HepG2 (cell line): ENCODE measurements around the gene GALNT16. TPM values are rescaled to one million over a fixed set of nuclear protein-coding genes. Genes with fewer than 3 reads are reported as not detected.

Source experiments
- ATAC-seq: fragments of 200-7000 bp; cut with Tn5 transposase; 3 replicates; pipeline ENCODE4 v1.9.1; 2020; ENCODE audit warnings: mild to moderate bottlenecking, moderate library complexity
- BruUV-seq: library from RNA; stranded (reverse); fragments of 400-500 nt; replicated peaks from 2 replicates; lab custom pipeline; 2021; lab: Mats Ljungman, UMichigan
- CTCF ChIA-PET: fragments of 300-600 bp; formaldehyde crosslinking; extraction: SDS; loops from one replicate; lab custom pipeline; 2021; ENCODE audit warnings: low total read pairs, inconsistent platforms, low intra/inter-chr PET ratio; lab: Yijun Ruan, JAX
- POLR2A ChIA-PET: fragments of 350-600 bp; sonication (Branson Sonifier 250); formaldehyde crosslinking; loops from one replicate; lab custom pipeline; 2020; ENCODE audit warnings: antibody characterized with exemption, inconsistent platforms; lab: Yijun Ruan, JAX
- DNase-seq: peaks from one replicate; pipeline ENCODE4 v3.0.0-alpha.2; 2015; ENCODE audit warnings: low spot score
- FAIRE-seq: peaks from 3 replicates; lab custom pipeline; 2011; peaks lifted over from hg19 to GRCh38; lab: Jason Lieb, UNC
- H2AFZ ChIP-seq: one replicate; pipeline ENCODE4 v1.6.1; 2011; ENCODE audit warnings: low read length, inconsistent platforms
- H3K27ac ChIP-seq: fragments of 300-600 bp; 3 replicates; pipeline ENCODE4 v1.8.0; 2011; ENCODE audit warnings: mixed run types, mild to moderate bottlenecking, mixed read lengths, low read length, inconsistent platforms; ENCODE audit not compliant: insufficient read depth; ENCODE audit errors: extremely low read length
- H3K27me3 ChIP-seq, 2 experiments: fragments of 200-600 bp in 1 of 2; 2 replicates in 1 of 2; 3 replicates in 1 of 2; pipeline versions ENCODE4 v1.6.0 to v1.8.0; 2011; ENCODE audit warnings: low read length in 2 of 2, mild to moderate bottlenecking in 2 of 2, moderate library complexity in 2 of 2, inconsistent platforms in 1 of 2; ENCODE audit not compliant: insufficient read depth in 2 of 2, control insufficient read depth in 1 of 2
- H3K36me3 ChIP-seq, 2 experiments: fragments of 200-600 bp in 1 of 2; replicated peaks in 1 of 2; 2 replicates in 1 of 2; 3 replicates in 1 of 2; pipeline versions ENCODE4 v1.5.1 to v1.8.0; 2011; ENCODE audit warnings: low read length in 2 of 2, inconsistent platforms in 1 of 2; ENCODE audit not compliant: insufficient read depth in 2 of 2, control insufficient read depth in 1 of 2
- H3K4me1 ChIP-seq: 2 replicates; pipeline ENCODE4 v1.5.1; 2012; ENCODE audit warnings: low read length, inconsistent platforms; ENCODE audit not compliant: insufficient read depth
- H3K4me2 ChIP-seq: 2 replicates; pipeline ENCODE4 v1.6.0; 2011; ENCODE audit warnings: low read depth, low read length, inconsistent platforms
- H3K4me3 ChIP-seq, 3 experiments: fragments of 200-600 bp in 1 of 3; sonication (generic), shearing (Covaris generic) in 1 of 3; replicated peaks in 1 of 3; 2 replicates each; pipeline ENCODE4 v1.5.1; 2011 to 2016; ENCODE audit warnings: low read length in 3 of 3, inconsistent platforms in 2 of 3, low read depth in 2 of 3, mild to moderate bottlenecking in 2 of 3, control low read depth in 1 of 3, mixed read lengths in 1 of 3; ENCODE audit not compliant: insufficient read depth in 1 of 3
- H3K79me2 ChIP-seq: one replicate; pipeline ENCODE4 v1.6.1; 2011; ENCODE audit warnings: low read length, inconsistent platforms; ENCODE audit not compliant: insufficient read depth
- H3K9ac ChIP-seq: 2 replicates; pipeline ENCODE4 v1.6.0; 2011; ENCODE audit warnings: mild to moderate bottlenecking, low read depth, low read length, inconsistent platforms; ENCODE audit not compliant: insufficient read depth
- H3K9me3 ChIP-seq: 2 replicates; pipeline ENCODE4 v1.5.1; 2012; ENCODE audit warnings: mild to moderate bottlenecking, low read length
- H4K20me1 ChIP-seq: 2 replicates; pipeline ENCODE4 v1.6.0; 2011; ENCODE audit warnings: inconsistent platforms, mild to moderate bottlenecking, low read length, moderate library complexity; ENCODE audit not compliant: insufficient read depth
- CEBPG ChIP-seq: IDR thresholded peaks from 2 replicates; pipeline ENCODE4 v1.6.1; 2016
- EEA1 ChIP-seq: sonication (generic); formaldehyde crosslinking; IDR thresholded peaks from 2 replicates; pipeline ENCODE4 v1.5.1; 2020; ENCODE audit warnings: mild to moderate bottlenecking, missing genetic modification reagents, borderline replicate concordance
- MAF1 ChIP-seq: sonication (generic); formaldehyde crosslinking; IDR thresholded peaks from 2 replicates; pipeline ENCODE4 v1.5.0; 2020; ENCODE audit warnings: missing genetic modification reagents, borderline replicate concordance
- REPIN1 ChIP-seq: sonication (generic); formaldehyde crosslinking; IDR thresholded peaks from 2 replicates; pipeline ENCODE4 v1.8.0; 2022; ENCODE audit warnings: missing genetic modification reagents, low read depth, mild to moderate bottlenecking, borderline replicate concordance
- ZFAT ChIP-seq: sonication (generic); formaldehyde crosslinking; conservative IDR thresholded peaks from 2 replicates; pipeline ENCODE4 v1.8.1; 2023; ENCODE audit warnings: missing genetic modification reagents, inconsistent platforms
- ZNF350 ChIP-seq: sonication (generic); formaldehyde crosslinking; IDR thresholded peaks from 2 replicates; pipeline ENCODE4 v1.4.0; 2020; ENCODE audit warnings: mild to moderate bottlenecking, low read depth, missing genetic modification reagents, borderline replicate concordance
- ZNF790 ChIP-seq: sonication (generic); formaldehyde crosslinking; IDR thresholded peaks from 2 replicates; pipeline ENCODE4 v1.8.0; 2022; ENCODE audit warnings: missing genetic modification reagents, mild to moderate bottlenecking, borderline replicate concordance
- WGBS: methylation state at CpG from one replicate; pipeline ENCODE4 v1.1.6; 2017; ENCODE audit warnings: low lambda C conversion rate; 5-methylcytosine and 5-hydroxymethylcytosine counted together
- in situ Hi-C: cut with HindIII; loops from 2 replicates; pipeline ENCODE4 v1.10.0; 2017; ENCODE audit warnings: low pct_unique_long_range_greater_than_20kb; ENCODE audit not compliant: extremely low pct_ligation_motif_present
- intact Hi-C: fragments of 100-400 bp; cut with micrococcal nuclease; formaldehyde crosslinking; loops from one replicate; pipeline ENCODE4 v1.10.0; 2022; ENCODE audit not compliant: unreplicated experiment
- polyA plus RNA-seq, 8 experiments: library from polyadenylated mRNA; depleted of rRNA in 3 of 8; stranded (reverse) in 7 of 8; unstranded in 1 of 8; fragments of >200 nt; fragmentation: Illumina TruSeq in 4 of 8; extraction: Trizol in 4 of 8; gene quantifications; 2 replicates each; pipeline versions ENCODE4 v1.2.1 to v1.2.3, GENCODE V29; 2011 to 2016; ENCODE audit warnings: low read depth in 4 of 8, missing spikeins in 1 of 8, mixed read lengths in 1 of 8; ENCODE audit not compliant: insufficient read depth in 1 of 8
- total RNA-seq, 5 experiments: library from RNA; depleted of rRNA; stranded (reverse); fragments of >200 nt; fragmentation: Illumina TruSeq; extraction: Trizol; gene quantifications; 2 replicates each; pipeline ENCODE4 v1.2.3, GENCODE V29; 2016; ENCODE audit warnings: low read depth in 1 of 5
- TF ChIP-seq, protein P1 (sequence below), 2 experiments: IDR thresholded peaks; 2 replicates each; pipeline ENCODE4 v1.6.1; 2011 to 2012; ENCODE audit warnings: low read length in 2 of 2, borderline replicate concordance in 1 of 2, low read depth in 1 of 2, mild to moderate bottlenecking in 1 of 2, moderate library complexity in 1 of 2
- TF ChIP-seq, protein P2 (sequence below): sonication (generic); formaldehyde crosslinking; IDR thresholded peaks from 2 replicates; pipeline ENCODE4 v1.4.0; 2020; ENCODE audit warnings: missing genetic modification reagents
- TF ChIP-seq, protein P3 (sequence below): sonication (generic); formaldehyde crosslinking; IDR thresholded peaks from 2 replicates; pipeline ENCODE4 v1.4.0; 2020; ENCODE audit warnings: missing genetic modification reagents
- TF ChIP-seq, protein P4 (sequence below): sonication (generic); formaldehyde crosslinking; IDR thresholded peaks from 2 replicates; pipeline ENCODE4 v1.4.0; 2020; ENCODE audit warnings: missing genetic modification reagents, low read depth, mild to moderate bottlenecking, borderline replicate concordance

The GALNT16 gene
- total and polyA plus RNA-seq, 2 of the 13 experiments (the other 11 are each of a cell fraction or from before 2014, with no cell fraction given), result 0.54 to 0.82 TPM

DNA sequence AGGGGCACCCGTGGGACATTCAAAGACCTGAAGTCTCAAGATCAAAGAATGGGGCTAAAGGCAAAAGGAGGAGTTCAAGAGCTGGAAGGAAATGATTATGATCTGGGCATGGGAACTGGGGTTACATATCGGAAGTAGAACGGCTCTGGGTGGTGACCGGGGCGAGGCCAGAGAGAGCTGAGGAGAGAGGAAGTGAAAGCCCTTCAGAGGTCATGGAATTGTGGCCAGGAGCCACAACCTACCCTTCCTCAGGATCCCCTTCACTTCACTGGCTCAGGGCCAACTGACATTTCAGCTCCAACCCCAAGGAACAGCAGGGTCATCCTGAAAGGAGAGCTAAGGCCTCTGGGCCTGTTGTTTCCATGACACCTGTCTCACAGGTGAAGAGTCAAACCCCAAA lies 57.8 kb downstream of the GALNT16 start (continued):
- TF ChIP-seq, protein P1, sequence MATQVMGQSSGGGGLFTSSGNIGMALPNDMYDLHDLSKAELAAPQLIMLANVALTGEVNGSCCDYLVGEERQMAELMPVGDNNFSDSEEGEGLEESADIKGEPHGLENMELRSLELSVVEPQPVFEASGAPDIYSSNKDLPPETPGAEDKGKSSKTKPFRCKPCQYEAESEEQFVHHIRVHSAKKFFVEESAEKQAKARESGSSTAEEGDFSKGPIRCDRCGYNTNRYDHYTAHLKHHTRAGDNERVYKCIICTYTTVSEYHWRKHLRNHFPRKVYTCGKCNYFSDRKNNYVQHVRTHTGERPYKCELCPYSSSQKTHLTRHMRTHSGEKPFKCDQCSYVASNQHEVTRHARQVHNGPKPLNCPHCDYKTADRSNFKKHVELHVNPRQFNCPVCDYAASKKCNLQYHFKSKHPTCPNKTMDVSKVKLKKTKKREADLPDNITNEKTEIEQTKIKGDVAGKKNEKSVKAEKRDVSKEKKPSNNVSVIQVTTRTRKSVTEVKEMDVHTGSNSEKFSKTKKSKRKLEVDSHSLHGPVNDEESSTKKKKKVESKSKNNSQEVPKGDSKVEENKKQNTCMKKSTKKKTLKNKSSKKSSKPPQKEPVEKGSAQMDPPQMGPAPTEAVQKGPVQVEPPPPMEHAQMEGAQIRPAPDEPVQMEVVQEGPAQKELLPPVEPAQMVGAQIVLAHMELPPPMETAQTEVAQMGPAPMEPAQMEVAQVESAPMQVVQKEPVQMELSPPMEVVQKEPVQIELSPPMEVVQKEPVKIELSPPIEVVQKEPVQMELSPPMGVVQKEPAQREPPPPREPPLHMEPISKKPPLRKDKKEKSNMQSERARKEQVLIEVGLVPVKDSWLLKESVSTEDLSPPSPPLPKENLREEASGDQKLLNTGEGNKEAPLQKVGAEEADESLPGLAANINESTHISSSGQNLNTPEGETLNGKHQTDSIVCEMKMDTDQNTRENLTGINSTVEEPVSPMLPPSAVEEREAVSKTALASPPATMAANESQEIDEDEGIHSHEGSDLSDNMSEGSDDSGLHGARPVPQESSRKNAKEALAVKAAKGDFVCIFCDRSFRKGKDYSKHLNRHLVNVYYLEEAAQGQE (IDR thresholded peaks at IDR 0.05; ENCODE audit: borderline replicate concordance in 1 of 2, low read depth in 1 of 2, low read length in 2 of 2), result no peak
- TF ChIP-seq REPIN1 (CRISPR knock-in tag), result no peak

DNA sequence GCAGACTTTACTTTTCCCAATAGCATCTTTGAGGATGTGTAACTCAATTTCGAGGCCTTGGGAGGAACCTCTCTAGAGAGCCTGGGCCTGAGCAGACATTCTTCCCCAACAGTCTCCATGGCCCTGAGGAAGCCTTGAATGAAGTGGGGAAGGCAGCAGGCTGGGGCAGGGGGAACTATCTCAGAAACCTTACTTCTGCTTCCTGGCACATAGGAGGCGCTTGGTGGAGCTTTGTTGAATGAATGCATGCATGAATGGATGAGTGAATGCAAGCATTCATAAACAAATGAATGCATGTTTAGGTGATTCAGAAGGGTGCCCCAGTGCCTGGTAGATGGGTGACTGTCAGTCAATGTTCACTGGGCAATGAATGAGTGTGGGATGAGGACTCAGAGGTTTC lies 58.3 kb downstream of the GALNT16 start:
- H3K4me1 ChIP-seq, result no peaks in the 10 kb centered on the region
- H4K20me1 ChIP-seq, result no peaks in the 10 kb centered on the region
- no peak overlapping the region for H3K4me2 ChIP-seq
- H3K27me3 ChIP-seq, result peaks cover 0 to 9% of the 10 kb centered on the region in 2 experiments; a peak in 1 of 5 replicates
- 71% methylated on average over 1 of the region's 2 CpGs for WGBS
- ATAC-seq (no peak), FAIRE-seq (no peak), DNase-seq (no peak)
- in situ Hi-C loops (no loop called here), intact Hi-C loops (no loop called here)
- POLR2A ChIA-PET, result no interaction called here
- H2AFZ ChIP-seq, result no peak overlapping the region
- H3K9ac ChIP-seq, result no peak overlapping the region
- H3K9me3 ChIP-seq, result no peaks in the 10 kb centered on the region
- H3K79me2 ChIP-seq, result no peaks in the 10 kb centered on the region
- no TSS peak for BruUV-seq
- CTCF ChIA-PET, result no interaction called here
- no peaks in the 10 kb centered on the region for H3K36me3 ChIP-seq
- no peak overlapping the region for H3K4me3 ChIP-seq
- H3K27ac ChIP-seq, result no peak overlapping the region
- no peak for TF ChIP-seq EEA1 (CRISPR knock-in tag)
- TF ChIP-seq, protein P2, sequence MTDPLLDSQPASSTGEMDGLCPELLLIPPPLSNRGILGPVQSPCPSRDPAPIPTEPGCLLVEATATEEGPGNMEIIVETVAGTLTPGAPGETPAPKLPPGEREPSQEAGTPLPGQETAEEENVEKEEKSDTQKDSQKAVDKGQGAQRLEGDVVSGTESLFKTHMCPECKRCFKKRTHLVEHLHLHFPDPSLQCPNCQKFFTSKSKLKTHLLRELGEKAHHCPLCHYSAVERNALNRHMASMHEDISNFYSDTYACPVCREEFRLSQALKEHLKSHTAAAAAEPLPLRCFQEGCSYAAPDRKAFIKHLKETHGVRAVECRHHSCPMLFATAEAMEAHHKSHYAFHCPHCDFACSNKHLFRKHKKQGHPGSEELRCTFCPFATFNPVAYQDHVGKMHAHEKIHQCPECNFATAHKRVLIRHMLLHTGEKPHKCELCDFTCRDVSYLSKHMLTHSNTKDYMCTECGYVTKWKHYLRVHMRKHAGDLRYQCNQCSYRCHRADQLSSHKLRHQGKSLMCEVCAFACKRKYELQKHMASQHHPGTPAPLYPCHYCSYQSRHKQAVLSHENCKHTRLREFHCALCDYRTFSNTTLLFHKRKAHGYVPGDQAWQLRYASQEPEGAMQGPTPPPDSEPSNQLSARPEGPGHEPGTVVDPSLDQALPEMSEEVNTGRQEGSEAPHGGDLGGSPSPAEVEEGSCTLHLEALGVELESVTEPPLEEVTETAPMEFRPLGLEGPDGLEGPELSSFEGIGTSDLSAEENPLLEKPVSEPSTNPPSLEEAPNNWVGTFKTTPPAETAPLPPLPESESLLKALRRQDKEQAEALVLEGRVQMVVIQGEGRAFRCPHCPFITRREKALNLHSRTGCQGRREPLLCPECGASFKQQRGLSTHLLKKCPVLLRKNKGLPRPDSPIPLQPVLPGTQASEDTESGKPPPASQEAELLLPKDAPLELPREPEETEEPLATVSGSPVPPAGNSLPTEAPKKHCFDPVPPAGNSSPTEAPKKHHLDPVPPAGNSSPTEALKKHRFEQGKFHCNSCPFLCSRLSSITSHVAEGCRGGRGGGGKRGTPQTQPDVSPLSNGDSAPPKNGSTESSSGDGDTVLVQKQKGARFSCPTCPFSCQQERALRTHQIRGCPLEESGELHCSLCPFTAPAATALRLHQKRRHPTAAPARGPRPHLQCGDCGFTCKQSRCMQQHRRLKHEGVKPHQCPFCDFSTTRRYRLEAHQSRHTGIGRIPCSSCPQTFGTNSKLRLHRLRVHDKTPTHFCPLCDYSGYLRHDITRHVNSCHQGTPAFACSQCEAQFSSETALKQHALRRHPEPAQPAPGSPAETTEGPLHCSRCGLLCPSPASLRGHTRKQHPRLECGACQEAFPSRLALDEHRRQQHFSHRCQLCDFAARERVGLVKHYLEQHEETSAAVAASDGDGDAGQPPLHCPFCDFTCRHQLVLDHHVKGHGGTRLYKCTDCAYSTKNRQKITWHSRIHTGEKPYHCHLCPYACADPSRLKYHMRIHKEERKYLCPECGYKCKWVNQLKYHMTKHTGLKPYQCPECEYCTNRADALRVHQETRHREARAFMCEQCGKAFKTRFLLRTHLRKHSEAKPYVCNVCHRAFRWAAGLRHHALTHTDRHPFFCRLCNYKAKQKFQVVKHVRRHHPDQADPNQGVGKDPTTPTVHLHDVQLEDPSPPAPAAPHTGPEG (CRISPR knock-in tag), result no peak
- TF ChIP-seq ZNF790 (CRISPR knock-in tag), result no peak
- no peak for TF ChIP-seq ZFAT (CRISPR knock-in tag)
- TF ChIP-seq, protein P3, sequence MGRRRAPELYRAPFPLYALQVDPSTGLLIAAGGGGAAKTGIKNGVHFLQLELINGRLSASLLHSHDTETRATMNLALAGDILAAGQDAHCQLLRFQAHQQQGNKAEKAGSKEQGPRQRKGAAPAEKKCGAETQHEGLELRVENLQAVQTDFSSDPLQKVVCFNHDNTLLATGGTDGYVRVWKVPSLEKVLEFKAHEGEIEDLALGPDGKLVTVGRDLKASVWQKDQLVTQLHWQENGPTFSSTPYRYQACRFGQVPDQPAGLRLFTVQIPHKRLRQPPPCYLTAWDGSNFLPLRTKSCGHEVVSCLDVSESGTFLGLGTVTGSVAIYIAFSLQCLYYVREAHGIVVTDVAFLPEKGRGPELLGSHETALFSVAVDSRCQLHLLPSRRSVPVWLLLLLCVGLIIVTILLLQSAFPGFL (CRISPR knock-in tag), result no peak
- TF ChIP-seq, protein P4, sequence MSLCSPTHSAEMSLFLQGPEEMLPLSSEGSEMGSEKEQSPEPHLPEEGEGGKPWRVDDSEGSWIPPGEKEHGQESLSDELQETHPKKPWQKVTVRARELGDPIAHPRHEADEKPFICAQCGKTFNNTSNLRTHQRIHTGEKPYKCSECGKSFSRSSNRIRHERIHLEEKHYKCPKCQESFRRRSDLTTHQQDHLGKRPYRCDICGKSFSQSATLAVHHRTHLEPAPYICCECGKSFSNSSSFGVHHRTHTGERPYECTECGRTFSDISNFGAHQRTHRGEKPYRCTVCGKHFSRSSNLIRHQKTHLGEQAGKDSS, result no peak
- no peak for TF ChIP-seq MAF1 (CRISPR knock-in tag)
- no peak for TF ChIP-seq ZNF350 (CRISPR knock-in tag)
- TF ChIP-seq CEBPG (CRISPR knock-in tag), result no peak
